Endothelial cell of umbilical vein (primary cell): ENCODE measurements around the gene CTNNA2. TPM values are rescaled to one million over a fixed set of nuclear protein-coding genes. Genes with fewer than 3 reads are reported as not detected.

Experiments
- BruUV-seq: library from RNA; stranded (reverse); fragments of 400-500 nt; replicated peaks from 2 replicates; lab custom pipeline; 2021; lab: Mats Ljungman, UMichigan
- CTCF ChIA-PET: fragments of 300-600, 350-600 bp; sonication (Branson Sonifier 250); formaldehyde crosslinking; loops from one replicate; lab custom pipeline; 2021; ENCODE audit warnings: antibody characterized with exemption, inconsistent platforms; lab: Charles Lee
- POLR2A ChIA-PET: fragments of 300-600, 350-600 bp; sonication (Branson Sonifier 250); formaldehyde crosslinking; loops from one replicate; lab custom pipeline; 2021; ENCODE audit warnings: antibody characterized with exemption, inconsistent platforms; lab: Charles Lee
- DNase-seq: peaks from one replicate; pipeline ENCODE4 v3.0.0-alpha.2; 2011; ENCODE audit warnings: low read depth, low spot score
- FAIRE-seq: peaks from 2 replicates; lab custom pipeline; 2011; peaks lifted over from hg19 to GRCh38; lab: Jason Lieb, UNC
- H2AFZ ChIP-seq: 2 replicates; pipeline ENCODE4 v1.6.0; 2012; ENCODE audit warnings: low read depth, low read length, control low read depth, inconsistent platforms
- H3K27ac ChIP-seq: 2 replicates; pipeline ENCODE4 v1.5.1; 2011; ENCODE audit warnings: low read depth, mild to moderate bottlenecking, control low read depth, low read length, moderate library complexity; ENCODE audit not compliant: insufficient read depth
- H3K27me3 ChIP-seq, 2 experiments: 2 replicates each; pipeline versions ENCODE4 v1.6.0 to v1.6.1; 2011; ENCODE audit warnings: low read length in 2 of 2, mixed read lengths in 1 of 2; ENCODE audit not compliant: control insufficient read depth in 2 of 2, insufficient read depth in 2 of 2
- H3K36me3 ChIP-seq, 2 experiments: 2 replicates in 1 of 2; 3 replicates in 1 of 2; pipeline ENCODE4 v1.5.1; 2011; ENCODE audit warnings: low read length in 2 of 2, mild to moderate bottlenecking in 1 of 2, moderate library complexity in 1 of 2; ENCODE audit not compliant: control insufficient read depth in 2 of 2, insufficient read depth in 2 of 2; ENCODE audit errors: extremely low read depth in 1 of 2
- H3K4me1 ChIP-seq: 3 replicates; pipeline ENCODE4 v1.5.1; 2011; ENCODE audit warnings: mild to moderate bottlenecking, low read length; ENCODE audit not compliant: control insufficient read depth, insufficient read depth; ENCODE audit errors: extremely low read depth
- H3K4me2 ChIP-seq: 2 replicates; pipeline ENCODE4 v1.6.1; 2011; ENCODE audit warnings: low read length, control low read depth, mixed read lengths; ENCODE audit not compliant: insufficient read depth
- H3K4me3 ChIP-seq, 3 experiments: fragments of 200-600 bp in 1 of 3; sonication (generic), shearing (Covaris generic) in 1 of 3; replicated peaks in 1 of 3; 2 replicates each; pipeline ENCODE4 v1.5.1; 2011 to 2016; ENCODE audit warnings: control low read depth in 3 of 3, low read length in 3 of 3, mild to moderate bottlenecking in 2 of 3, inconsistent platforms in 1 of 3, low read depth in 1 of 3, moderate library complexity in 1 of 3; ENCODE audit not compliant: insufficient read depth in 1 of 3
- H3K79me2 ChIP-seq: 2 replicates; pipeline ENCODE4 v1.6.0; 2012; ENCODE audit warnings: low read length, inconsistent platforms; ENCODE audit not compliant: control insufficient read depth, insufficient read depth
- H3K9ac ChIP-seq: replicated peaks from 2 replicates; pipeline ENCODE3; 2011; ENCODE audit warnings: low read length, control low read depth; ENCODE audit not compliant: insufficient read depth; ENCODE audit errors: extremely low read depth
- H3K9me1 ChIP-seq: replicated peaks from 3 replicates; pipeline ENCODE4 v1.6.0; 2011; ENCODE audit warnings: mild to moderate bottlenecking, low read length; ENCODE audit not compliant: control insufficient read depth, insufficient read depth; ENCODE audit errors: extremely low read depth
- H3K9me3 ChIP-seq: replicated peaks from 2 replicates; pipeline ENCODE4 v1.5.1; 2012; ENCODE audit warnings: low read length, inconsistent platforms; ENCODE audit not compliant: control insufficient read depth, insufficient read depth
- H4K20me1 ChIP-seq: replicated peaks from 2 replicates; pipeline ENCODE3; 2011; ENCODE audit warnings: mild to moderate bottlenecking, low read length; ENCODE audit not compliant: control insufficient read depth, insufficient read depth; ENCODE audit errors: extremely low read depth
- EZH2 ChIP-seq: IDR thresholded peaks from 2 replicates; pipeline ENCODE4 v1.6.1; 2012; ENCODE audit warnings: borderline replicate concordance, low read depth, mild to moderate bottlenecking, moderate library complexity, low read length, inconsistent platforms; ENCODE audit not compliant: severe bottlenecking
- FOS ChIP-seq: IDR thresholded peaks from 2 replicates; pipeline ENCODE4 v1.6.1; 2011; ENCODE audit warnings: mild to moderate bottlenecking, low read length, moderate library complexity, borderline replicate concordance; ENCODE audit not compliant: insufficient read depth
- GATA2 ChIP-seq: IDR thresholded peaks from 2 replicates; pipeline ENCODE4 v1.7.0; 2011; ENCODE audit warnings: low read depth, mild to moderate bottlenecking, moderate library complexity, mixed read lengths, low read length; ENCODE audit not compliant: insufficient read length, insufficient read depth
- POLR2A ChIP-seq: IDR thresholded peaks from 2 replicates; pipeline ENCODE4 v1.6.1; 2012; ENCODE audit warnings: low read depth, mild to moderate bottlenecking, control low read depth, low read length
- POLR2AphosphoS5 ChIP-seq: IDR thresholded peaks from 2 replicates; pipeline ENCODE4 v1.6.1; 2012; ENCODE audit warnings: low read depth, mild to moderate bottlenecking, control low read depth, low read length, moderate library complexity; ENCODE audit not compliant: insufficient read depth
- dilution Hi-C: fragments of 300-500 bp; cut with MboI; formaldehyde crosslinking; loops from one replicate; pipeline ENCODE4 v1.15.0; 2019; ENCODE audit warnings: low sequenced_read_pairs; ENCODE audit not compliant: extremely low pct_ligation_motif_present
- intact Hi-C: fragments of 100-400 bp; cut with micrococcal nuclease; formaldehyde crosslinking; loops from one replicate; pipeline ENCODE4 v1.10.0; 2022
- polyA plus RNA-seq, 4 experiments: library from polyadenylated mRNA; depleted of rRNA in 3 of 4; stranded (reverse) in 3 of 4; unstranded in 1 of 4; fragments of >200 nt; gene quantifications; 2 replicates each; pipeline versions ENCODE4 v1.2.1 to v1.2.3, GENCODE V29; 2011 to 2012; ENCODE audit warnings: missing spikeins in 1 of 4
- total RNA-seq: library from RNA; stranded (reverse); gene quantifications from 2 replicates; pipeline ENCODE4 v1.2.3, GENCODE V29; 2021
- TF ChIP-seq, protein P1 (sequence below), 2 donors: IDR thresholded peaks; 1 replicate in 1 of 2; 2 replicates in 1 of 2; pipeline ENCODE4 v1.5.1; 2011; ENCODE audit warnings: low read length in 2 of 2, mild to moderate bottlenecking in 2 of 2, moderate library complexity in 2 of 2, control low read depth in 1 of 2, inconsistent platforms in 1 of 2, low read depth in 1 of 2; ENCODE audit not compliant: insufficient read depth in 1 of 2; ENCODE audit errors: extremely low read depth in 1 of 2
- TF ChIP-seq, protein P2 (sequence below): IDR thresholded peaks from 2 replicates; pipeline ENCODE4 v1.6.1; 2011; ENCODE audit not compliant: insufficient read depth, insufficient read length

CTNNA2 gene
- total and polyA plus RNA-seq, 2 donors (not counting 3 experiments of a cell fraction or from before 2014, with no cell fraction given) = not detected

GRCh38 chr2:79564065-79564464 lies 51.2 kb downstream of the CTNNA2 start:
- Histone ChIP-seq H3K9ac (no peak overlapping the region), H3K27me3 (no peaks in the 10 kb centered on the region), H3K4me1 (no peaks in the 10 kb centered on the region), H3K9me1 (no peaks in the 10 kb centered on the region), H3K79me2 (no peaks in the 10 kb centered on the region), H3K4me3 (no peak overlapping the region), H2AFZ (no peak overlapping the region), H3K27ac (no peak overlapping the region), H3K9me3 (peaks cover 1% of the 10 kb centered on the region), H4K20me1 (no peaks in the 10 kb centered on the region), H3K36me3 (no peaks in the 10 kb centered on the region), H3K4me2 (no peak overlapping the region)
- BruUV-seq = no TSS peak
- FAIRE-seq = no peak
- CTCF ChIA-PET = no interaction called here
- no peak for TF ChIP-seq POLR2AphosphoS5
- no peak for TF ChIP-seq GATA2
- TF ChIP-seq, protein P1, sequence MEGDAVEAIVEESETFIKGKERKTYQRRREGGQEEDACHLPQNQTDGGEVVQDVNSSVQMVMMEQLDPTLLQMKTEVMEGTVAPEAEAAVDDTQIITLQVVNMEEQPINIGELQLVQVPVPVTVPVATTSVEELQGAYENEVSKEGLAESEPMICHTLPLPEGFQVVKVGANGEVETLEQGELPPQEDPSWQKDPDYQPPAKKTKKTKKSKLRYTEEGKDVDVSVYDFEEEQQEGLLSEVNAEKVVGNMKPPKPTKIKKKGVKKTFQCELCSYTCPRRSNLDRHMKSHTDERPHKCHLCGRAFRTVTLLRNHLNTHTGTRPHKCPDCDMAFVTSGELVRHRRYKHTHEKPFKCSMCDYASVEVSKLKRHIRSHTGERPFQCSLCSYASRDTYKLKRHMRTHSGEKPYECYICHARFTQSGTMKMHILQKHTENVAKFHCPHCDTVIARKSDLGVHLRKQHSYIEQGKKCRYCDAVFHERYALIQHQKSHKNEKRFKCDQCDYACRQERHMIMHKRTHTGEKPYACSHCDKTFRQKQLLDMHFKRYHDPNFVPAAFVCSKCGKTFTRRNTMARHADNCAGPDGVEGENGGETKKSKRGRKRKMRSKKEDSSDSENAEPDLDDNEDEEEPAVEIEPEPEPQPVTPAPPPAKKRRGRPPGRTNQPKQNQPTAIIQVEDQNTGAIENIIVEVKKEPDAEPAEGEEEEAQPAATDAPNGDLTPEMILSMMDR (IDR thresholded peaks at IDR 0.05; ENCODE audit: extremely low read depth in 1 of 2, insufficient read depth in 1 of 2, low read depth in 1 of 2, low read length in 2 of 2) = no peak
- TF ChIP-seq EZH2 = no peak
- no peak for TF ChIP-seq FOS
- TF ChIP-seq, protein P2, sequence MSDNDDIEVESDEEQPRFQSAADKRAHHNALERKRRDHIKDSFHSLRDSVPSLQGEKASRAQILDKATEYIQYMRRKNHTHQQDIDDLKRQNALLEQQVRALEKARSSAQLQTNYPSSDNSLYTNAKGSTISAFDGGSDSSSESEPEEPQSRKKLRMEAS = no peak
- TF ChIP-seq POLR2A = no peak
- dilution Hi-C loops (no loop called here), intact Hi-C loops (no loop called here)
- POLR2A ChIA-PET = no interaction called here
- no peak for DNase-seq
